ENCODE measurements around the gene BCOR. TPM values are rescaled to one million over a fixed set of nuclear protein-coding genes. Genes with fewer than 3 reads are reported as not detected.

The BCOR gene
- total RNA-seq, 1 experiment from 2014 or later, result 134 TPM

DNA sequence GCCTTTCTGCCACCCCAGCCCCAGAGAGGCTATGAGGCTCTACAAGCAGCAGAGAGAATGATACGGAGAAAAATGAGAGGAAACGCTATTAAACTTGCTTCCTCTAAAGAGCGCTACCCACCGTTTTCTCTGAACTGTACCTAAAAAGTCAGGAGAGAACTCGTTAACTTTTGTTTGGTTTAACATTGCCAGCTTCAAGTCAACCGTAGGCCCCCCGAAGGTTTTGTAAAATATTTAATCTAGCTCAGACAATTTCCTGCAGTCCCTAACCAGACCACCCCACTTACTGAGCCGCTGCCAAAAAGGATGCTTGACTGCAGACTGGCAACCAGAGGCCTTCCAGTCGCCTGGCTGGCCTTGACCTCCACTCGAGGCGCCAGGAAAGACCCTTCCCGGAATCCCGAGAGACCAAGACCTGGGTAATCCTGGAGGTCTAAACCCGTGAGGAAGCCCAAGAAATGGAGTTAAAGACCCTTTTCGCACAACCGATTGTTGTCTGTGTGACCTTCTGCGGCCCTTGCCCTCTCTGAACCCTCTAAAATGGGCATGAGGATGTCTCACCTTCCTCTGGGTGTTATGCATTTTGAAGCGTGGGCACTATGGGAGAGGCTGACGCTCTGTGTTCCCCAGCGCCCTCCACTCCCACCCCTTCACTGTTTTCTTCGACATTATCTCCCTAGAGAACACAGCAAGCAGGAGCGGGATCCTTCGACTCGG, 86.3 kb downstream of the BCOR start:
- H3K9me3 Mint-ChIP-seq, result peaks cover 50 to 56% of the 10 kb centered on the region in 2 experiments
- no peak overlapping the region for H2AK5ac ChIP-seq (ENCODE audit: insufficient read length, low read length)
- peaks cover 59% of the 10 kb centered on the region for H3K27me3 ChIP-seq (ENCODE audit: insufficient read depth, low read length)
- H2BK120ac ChIP-seq (ENCODE audit: low read depth, low read length, poor library complexity, severe bottlenecking), result no peak overlapping the region
- H2BK12ac ChIP-seq (ENCODE audit: insufficient read length, low read depth, low read length), result no peak overlapping the region
- no peak overlapping the region for H3K27ac ChIP-seq (ENCODE audit: insufficient read length, low read depth, low read length)
- H3K79me2 ChIP-seq (ENCODE audit: insufficient read depth, low read length), result no peaks in the 10 kb centered on the region
- no peak overlapping the region for H3K14ac ChIP-seq (ENCODE audit: insufficient read depth, low read length)
- no peak overlapping the region for H2BK15ac ChIP-seq (ENCODE audit: low read depth, low read length)
- no peak overlapping the region for H2BK5ac ChIP-seq (ENCODE audit: insufficient read length, low read length)
- H3T11ph ChIP-seq (ENCODE audit: low read length), result no peak overlapping the region
- no peak for DNase-seq
- H2AFZ ChIP-seq (ENCODE audit: low read length), result no peak overlapping the region
- no peak overlapping the region for H3K4ac ChIP-seq (ENCODE audit: low read depth, low read length)
- peaks cover 18% of the 10 kb centered on the region for H3K23me2 ChIP-seq (ENCODE audit: insufficient read length, low read depth, low read length, poor library complexity, severe bottlenecking)
- peaks cover 0 to 5% (median 0%) of the 10 kb centered on the region in 3 experiments; a peak in 2 of 7 replicates for H3K36me3 Mint-ChIP-seq (ENCODE audit: insufficient read depth in 1 of 3, low read depth in 3 of 3)
- no peak overlapping the region for H4K5ac ChIP-seq (ENCODE audit: insufficient read length, low read depth, low read length)
- H2BK20ac ChIP-seq (ENCODE audit: low read depth, low read length, poor library complexity, severe bottlenecking), result no peak overlapping the region
- H3K4me3 Mint-ChIP-seq, result peak overlapping the region in 1 of 2 experiments; percentile 73; a peak in 3 of 5 replicates
- peaks cover 3% of the 10 kb centered on the region; the same call in 1 of the 2 replicates for H3K4me1 ChIP-seq (ENCODE audit: insufficient read depth, low read length)
- H3K9ac ChIP-seq (ENCODE audit: extremely low read depth, insufficient read length, low read length), result no peak overlapping the region
- no peak overlapping the region for H4K91ac ChIP-seq (ENCODE audit: insufficient read length, low read depth, low read length)
- TF ChIP-seq, protein P1, sequence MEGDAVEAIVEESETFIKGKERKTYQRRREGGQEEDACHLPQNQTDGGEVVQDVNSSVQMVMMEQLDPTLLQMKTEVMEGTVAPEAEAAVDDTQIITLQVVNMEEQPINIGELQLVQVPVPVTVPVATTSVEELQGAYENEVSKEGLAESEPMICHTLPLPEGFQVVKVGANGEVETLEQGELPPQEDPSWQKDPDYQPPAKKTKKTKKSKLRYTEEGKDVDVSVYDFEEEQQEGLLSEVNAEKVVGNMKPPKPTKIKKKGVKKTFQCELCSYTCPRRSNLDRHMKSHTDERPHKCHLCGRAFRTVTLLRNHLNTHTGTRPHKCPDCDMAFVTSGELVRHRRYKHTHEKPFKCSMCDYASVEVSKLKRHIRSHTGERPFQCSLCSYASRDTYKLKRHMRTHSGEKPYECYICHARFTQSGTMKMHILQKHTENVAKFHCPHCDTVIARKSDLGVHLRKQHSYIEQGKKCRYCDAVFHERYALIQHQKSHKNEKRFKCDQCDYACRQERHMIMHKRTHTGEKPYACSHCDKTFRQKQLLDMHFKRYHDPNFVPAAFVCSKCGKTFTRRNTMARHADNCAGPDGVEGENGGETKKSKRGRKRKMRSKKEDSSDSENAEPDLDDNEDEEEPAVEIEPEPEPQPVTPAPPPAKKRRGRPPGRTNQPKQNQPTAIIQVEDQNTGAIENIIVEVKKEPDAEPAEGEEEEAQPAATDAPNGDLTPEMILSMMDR (conservative IDR thresholded peaks at IDR 0.05), result no peak
- peak overlapping the region; percentile 94 for H3K4me2 ChIP-seq (ENCODE audit: insufficient read depth, insufficient read length, low read length)
- no peak overlapping the region for H3K23ac ChIP-seq (ENCODE audit: insufficient read length, low read depth, low read length)
- WGBS (ENCODE audit: extremely low coverage, insufficient read length, low lambda C conversion rate), result no CpG with 5 or more reads among the region's 24 CpGs
- H4K20me1 ChIP-seq (ENCODE audit: control insufficient read depth, insufficient read depth, insufficient read length), result no peaks in the 10 kb centered on the region
- peaks cover 43 to 56% of the 10 kb centered on the region in 2 experiments for H3K4me1 Mint-ChIP-seq
- H3K56ac ChIP-seq (ENCODE audit: insufficient read length, low read depth, low read length), result no peak overlapping the region
- H3K18ac ChIP-seq (ENCODE audit: insufficient read length, low read depth, low read length), result no peak overlapping the region
- no peak overlapping the region for H4K8ac ChIP-seq (replicated peaks; ENCODE audit: insufficient read length, low read depth, low read length)
- no peak overlapping the region for H3K27ac Mint-ChIP-seq
- no peaks in the 10 kb centered on the region for H3K79me1 ChIP-seq (ENCODE audit: insufficient read depth, low read depth, low read length, poor library complexity, severe bottlenecking)
- H3K27me3 Mint-ChIP-seq (ENCODE audit: low read depth), result peaks cover 87% of the 10 kb centered on the region
- H3K9me3 ChIP-seq (ENCODE audit: control insufficient read depth, low read depth, low read length), result no peaks in the 10 kb centered on the region

All from H9 (cell line).